ENCODE measurements around the gene SPATA31C1. TPM values are rescaled to one million over a fixed set of nuclear protein-coding genes. Genes with fewer than 3 reads are reported as not detected.

Gene SPATA31C1
- total RNA-seq, 2 experiments from 2014 or later = not detected

GRCh38 chr9:87880116-87880515, 37.6 kb upstream of the SPATA31C1 start:
- ATAC-seq (no peak), DNase-seq (no peak)
- Mint-ChIP-seq H3K27me3 (ENCODE audit: low read depth) (peaks cover under 1% of the 10 kb centered on the region), H3K4me3 (no peak overlapping the region), H3K27ac (no peak overlapping the region), H3K4me1 (ENCODE audit: low read depth) (no peaks in the 10 kb centered on the region), H3K9me3 (ENCODE audit: insufficient read depth) (no peaks in the 10 kb centered on the region), H3K36me3 (ENCODE audit: low read depth) (no peaks in the 10 kb centered on the region)
- ChIA-PET CTCF (no interaction called here), POLR2A (no interaction called here)

- H3K27ac Mint-ChIP-seq = no peak overlapping the region
- ATAC-seq (no peak), DNase-seq (no peak)
- H3K9me3 Mint-ChIP-seq (ENCODE audit: insufficient read depth) = no peaks in the 10 kb centered on the region
- ChIA-PET CTCF (no interaction called here), POLR2A (no interaction called here)
- no peaks in the 10 kb centered on the region for H3K36me3 Mint-ChIP-seq (ENCODE audit: low read depth)
- no peaks in the 10 kb centered on the region for H3K27me3 Mint-ChIP-seq (ENCODE audit: low read depth)
- H3K4me3 Mint-ChIP-seq = no peak overlapping the region
- H3K4me1 Mint-ChIP-seq (ENCODE audit: low read depth) = no peaks in the 10 kb centered on the region
These were observed 37.1 kb upstream of the SPATA31C1 start for GRCh38 chr9:87880683-87881082.

DNA sequence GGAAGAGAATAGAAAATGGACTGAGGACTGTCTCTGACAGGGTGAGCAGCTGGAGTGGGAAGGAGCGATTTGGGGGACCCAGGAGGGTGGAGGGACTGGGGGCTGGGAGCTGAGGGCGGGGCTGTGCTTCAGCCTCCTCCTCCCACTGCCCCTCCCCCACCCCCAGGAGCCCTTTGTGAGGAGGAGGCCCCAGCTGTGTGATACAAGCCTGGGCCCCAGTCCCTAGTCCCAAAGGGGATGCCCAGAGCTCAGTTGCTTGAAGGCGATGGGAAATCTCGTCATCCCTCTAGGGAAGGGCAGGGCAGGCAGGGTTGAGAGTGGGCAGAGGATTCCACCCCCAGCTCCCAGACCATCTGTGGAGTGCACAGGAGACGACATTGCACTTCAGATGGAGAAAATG, 35.1 kb upstream of the SPATA31C1 start, which contains the start of gene SPATA31E1:
SPATA31E1 (plus strand) TSS at position 251 of the 400 bp plus-strand sequence; CDS start at position 266, 15 bp downstream.
- Mint-ChIP-seq H3K9me3 (ENCODE audit: insufficient read depth) (no peaks in the 10 kb centered on the region), H3K4me3 (no peak within 1 kb of the TSS), H3K27me3 (ENCODE audit: low read depth) (no peaks in the 10 kb centered on the region), H3K36me3 (ENCODE audit: low read depth) (no peaks in the 10 kb centered on the region), H3K4me1 (ENCODE audit: low read depth) (no peaks in the 10 kb centered on the region), H3K27ac (no peak within 1 kb of the TSS)
- no peak for DNase-seq
- ChIA-PET POLR2A (no interaction called here), CTCF (no interaction called here)
- no peak for ATAC-seq

- Mint-ChIP-seq H3K4me1 (ENCODE audit: low read depth) (no peaks in the 10 kb centered on the region), H3K27me3 (ENCODE audit: low read depth) (no peaks in the 10 kb centered on the region), H3K4me3 (no peak overlapping the region), H3K9me3 (ENCODE audit: insufficient read depth) (no peaks in the 10 kb centered on the region), H3K36me3 (ENCODE audit: low read depth) (no peaks in the 10 kb centered on the region), H3K27ac (no peak overlapping the region)
- ChIA-PET POLR2A (no interaction called here), CTCF (no interaction called here)
- no peak for ATAC-seq
- DNase-seq = no peak
These were observed 34.5 kb upstream of the SPATA31C1 start for GRCh38 chr9:87883274-87883673.

DNA sequence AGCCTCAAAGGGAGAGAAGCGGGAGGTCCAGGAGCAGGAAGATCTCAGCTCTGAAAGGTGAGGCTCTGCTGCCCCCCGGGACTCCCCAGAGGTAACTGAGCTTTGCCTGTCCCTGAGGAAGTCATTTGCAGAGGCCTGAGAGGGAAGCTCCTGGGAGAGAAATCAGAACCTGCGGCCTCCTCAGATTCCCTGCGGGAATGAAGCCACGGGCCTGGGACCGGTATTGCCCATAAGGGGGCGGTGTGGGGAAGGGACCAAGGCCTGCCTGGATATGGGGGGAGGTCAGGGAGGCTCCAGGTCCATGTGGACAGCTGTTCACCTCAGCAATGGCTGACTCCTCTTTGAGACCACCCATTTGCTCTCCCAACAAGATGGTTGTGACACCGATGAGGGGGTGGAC, 33.8 kb upstream of the SPATA31C1 start:
- H3K27ac Mint-ChIP-seq = no peak overlapping the region
- H3K4me3 Mint-ChIP-seq = no peak overlapping the region
- no peaks in the 10 kb centered on the region for H3K4me1 Mint-ChIP-seq (ENCODE audit: low read depth)
- no peaks in the 10 kb centered on the region for H3K36me3 Mint-ChIP-seq (ENCODE audit: low read depth)
- no peak for ATAC-seq
- CTCF ChIA-PET = no interaction called here
- no peaks in the 10 kb centered on the region for H3K27me3 Mint-ChIP-seq (ENCODE audit: low read depth)
- no peak for DNase-seq
- H3K9me3 Mint-ChIP-seq (ENCODE audit: insufficient read depth) = no peaks in the 10 kb centered on the region
- POLR2A ChIA-PET = no interaction called here

GRCh38 chr9:87884578-87885459, 32.9 kb upstream of the SPATA31C1 start:
- no peaks in the 10 kb centered on the region for H3K9me3 Mint-ChIP-seq (ENCODE audit: insufficient read depth)
- ATAC-seq (no peak), DNase-seq (no peak)
- no peak overlapping the region for H3K27ac Mint-ChIP-seq
- no peak overlapping the region for H3K4me3 Mint-ChIP-seq
- POLR2A ChIA-PET = no interaction called here
- no peaks in the 10 kb centered on the region for H3K27me3 Mint-ChIP-seq (ENCODE audit: low read depth)
- H3K36me3 Mint-ChIP-seq (ENCODE audit: low read depth) = no peaks in the 10 kb centered on the region
- CTCF ChIA-PET = no interaction called here
- H3K4me1 Mint-ChIP-seq (ENCODE audit: low read depth) = no peaks in the 10 kb centered on the region

DNA sequence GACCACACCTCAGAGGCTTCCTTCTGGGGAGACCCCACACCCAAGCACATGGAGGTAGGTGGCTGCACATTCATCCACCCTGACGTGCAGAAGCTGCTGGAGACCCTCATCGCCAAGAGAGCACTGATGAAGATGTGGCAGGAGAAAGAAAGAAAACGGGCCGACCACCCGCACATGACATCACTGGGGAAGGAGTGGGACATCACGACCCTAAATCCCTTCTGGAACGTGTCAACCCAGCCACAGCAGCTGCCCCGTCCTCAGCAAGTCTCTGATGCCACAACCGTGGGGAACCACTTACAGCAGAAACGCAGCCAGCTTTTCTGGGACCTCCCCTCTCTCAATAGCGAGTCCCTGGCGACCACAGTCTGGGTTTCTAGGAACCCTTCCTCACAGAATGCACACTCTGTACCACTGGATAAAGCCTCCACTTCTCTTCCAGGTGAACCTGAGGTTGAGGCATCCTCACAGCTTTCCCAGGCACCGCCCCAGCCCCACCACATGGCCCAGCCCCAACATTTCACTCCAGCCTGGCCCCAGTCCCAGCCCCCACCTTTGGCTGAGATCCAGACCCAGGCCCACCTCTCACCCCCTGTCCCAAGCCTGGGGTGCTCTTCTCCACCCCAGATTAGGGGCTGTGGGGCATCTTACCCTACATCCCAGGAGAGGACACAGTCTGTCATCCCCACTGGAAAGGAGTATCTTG, 32.1 kb upstream of the SPATA31C1 start:
- ATAC-seq (no peak), DNase-seq (no peak)
- Mint-ChIP-seq H3K9me3 (ENCODE audit: insufficient read depth) (no peaks in the 10 kb centered on the region), H3K36me3 (ENCODE audit: low read depth) (no peaks in the 10 kb centered on the region), H3K27me3 (ENCODE audit: low read depth) (no peaks in the 10 kb centered on the region), H3K27ac (no peak overlapping the region), H3K4me3 (no peak overlapping the region), H3K4me1 (ENCODE audit: low read depth) (no peaks in the 10 kb centered on the region)
- ChIA-PET POLR2A (no interaction called here), CTCF (no interaction called here)

DNA sequence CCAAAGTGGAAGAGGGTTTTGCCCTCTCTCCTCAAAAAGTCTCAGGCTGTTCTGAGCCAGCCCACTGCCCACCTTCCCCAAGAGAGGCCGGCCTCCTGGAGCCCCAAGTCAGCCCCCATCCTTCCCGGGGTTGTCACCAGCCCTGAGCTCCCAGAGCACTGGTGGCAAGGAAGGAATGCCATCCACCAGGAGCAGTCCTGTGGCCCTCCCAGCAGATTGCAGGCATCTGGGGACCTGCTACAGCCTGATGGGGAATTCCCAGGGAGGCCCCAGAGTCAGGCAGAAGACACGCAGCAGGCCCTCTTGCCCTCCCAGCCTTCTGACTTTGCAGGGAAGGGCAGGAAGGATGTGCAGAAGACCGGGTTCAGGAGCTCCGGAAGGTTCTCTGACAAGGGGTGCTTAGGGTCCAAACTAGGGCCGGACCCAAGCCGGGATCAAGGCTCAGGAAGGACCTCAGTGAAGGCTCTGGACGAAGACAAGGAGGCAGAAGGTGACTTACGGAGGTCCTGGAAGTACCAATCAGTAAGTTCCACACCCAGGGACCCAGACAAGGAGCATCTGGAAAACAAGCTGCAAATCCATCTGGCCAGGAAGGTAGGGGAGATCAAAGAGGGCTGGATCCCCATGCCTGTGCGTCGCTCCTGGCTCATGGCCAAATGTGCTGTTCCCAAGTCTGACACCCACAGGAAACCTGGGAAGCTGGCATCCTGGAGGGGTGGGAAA, 31.4 kb upstream of the SPATA31C1 start:
- Mint-ChIP-seq H3K27me3 (ENCODE audit: low read depth) (no peaks in the 10 kb centered on the region), H3K9me3 (ENCODE audit: insufficient read depth) (no peaks in the 10 kb centered on the region), H3K4me3 (no peak overlapping the region), H3K36me3 (ENCODE audit: low read depth) (no peaks in the 10 kb centered on the region), H3K4me1 (ENCODE audit: low read depth) (no peaks in the 10 kb centered on the region), H3K27ac (no peak overlapping the region)
- ATAC-seq (no peak), DNase-seq (no peak)
- CTCF ChIA-PET = no interaction called here
- POLR2A ChIA-PET = no interaction called here

DNA sequence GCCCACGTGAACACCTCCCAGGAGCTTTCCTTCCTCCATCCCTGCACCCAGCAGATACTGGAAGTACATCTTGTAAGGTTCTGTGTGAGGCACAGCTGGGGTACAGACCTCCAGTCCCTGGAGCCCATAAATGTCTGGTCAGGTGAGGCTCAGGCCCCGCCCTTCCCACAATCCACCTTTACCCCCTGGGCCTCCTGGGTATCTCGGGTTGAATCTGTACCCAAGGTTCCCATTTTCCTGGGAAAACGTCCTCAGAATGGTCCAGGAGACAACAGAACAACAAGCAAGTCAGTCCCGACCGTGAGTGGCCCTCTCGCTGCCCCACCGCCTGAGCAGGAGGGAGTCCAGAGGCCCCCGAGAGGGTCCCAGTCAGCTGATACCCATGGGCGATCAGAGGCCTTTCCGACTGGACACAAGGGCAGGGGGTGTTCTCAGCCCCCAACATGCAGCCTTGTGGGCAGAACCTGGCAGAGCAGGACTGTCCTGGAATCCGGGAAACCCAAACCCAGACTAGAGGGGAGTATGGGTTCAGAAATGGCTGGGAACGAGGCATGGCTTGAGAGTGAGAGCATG, 30.7 kb upstream of the SPATA31C1 start:
- H3K4me3 Mint-ChIP-seq = no peak overlapping the region
- H3K27ac Mint-ChIP-seq = no peak overlapping the region
- ATAC-seq (no peak), DNase-seq (no peak)
- H3K27me3 Mint-ChIP-seq (ENCODE audit: low read depth) = no peaks in the 10 kb centered on the region
- H3K9me3 Mint-ChIP-seq (ENCODE audit: insufficient read depth) = no peaks in the 10 kb centered on the region
- ChIA-PET CTCF (no interaction called here), POLR2A (no interaction called here)
- H3K4me1 Mint-ChIP-seq (ENCODE audit: low read depth) = no peaks in the 10 kb centered on the region
- H3K36me3 Mint-ChIP-seq (ENCODE audit: low read depth) = no peaks in the 10 kb centered on the region

- peaks cover 3% of the 10 kb centered on the region for H3K27me3 Mint-ChIP-seq (ENCODE audit: low read depth)
- ATAC-seq (no peak), DNase-seq (no peak)
- POLR2A ChIA-PET = no interaction called here
- H3K4me3 Mint-ChIP-seq = no peak overlapping the region
- CTCF ChIA-PET = no interaction called here
- H3K27ac Mint-ChIP-seq = no peak overlapping the region
- H3K4me1 Mint-ChIP-seq (ENCODE audit: low read depth) = no peaks in the 10 kb centered on the region
- no peaks in the 10 kb centered on the region for H3K36me3 Mint-ChIP-seq (ENCODE audit: low read depth)
- H3K9me3 Mint-ChIP-seq (ENCODE audit: insufficient read depth) = no peaks in the 10 kb centered on the region
These were observed 29.9 kb upstream of the SPATA31C1 start for GRCh38 chr9:87887661-87888480.

GRCh38 chr9:87888501-87888900, 29.3 kb upstream of the SPATA31C1 start:
- Mint-ChIP-seq H3K4me1 (ENCODE audit: low read depth) (no peaks in the 10 kb centered on the region), H3K36me3 (ENCODE audit: low read depth) (no peaks in the 10 kb centered on the region), H3K4me3 (no peak overlapping the region), H3K27ac (no peak overlapping the region), H3K27me3 (ENCODE audit: low read depth) (peaks cover 4% of the 10 kb centered on the region), H3K9me3 (ENCODE audit: insufficient read depth) (no peaks in the 10 kb centered on the region)
- ChIA-PET CTCF (no interaction called here), POLR2A (no interaction called here)
- DNase-seq = no peak
- no peak for ATAC-seq

Measured in activated CD8-positive, alpha-beta T cell treated with anti-CD3 and anti-CD28 coated beads, Interleukin-2, amount 10 ng/mL, durations not matched to agents 7 days and 5 days (primary cell).